Stimulated activated CD8-positive, alpha-beta memory T cell treated with anti-CD3 and anti-CD28 coated beads, Interleukin-12 subunit alpha, Interleukin-12 subunit beta, amount 100 ng/mL, for 4 hours (primary cell): ENCODE data around the gene UNC5B.

Source experiments
- DNase-seq: peaks from one replicate; pipeline ENCODE4 v3.0.0-alpha.2; 2020; ENCODE audit warnings: low read depth

The UNC5B gene

GRCh38 chr10:71301371-71301916 lies 89.1 kb downstream of the UNC5B start:
- no peak for DNase-seq

GRCh38 chr10:71302451-71302850 lies 90.1 kb downstream of the UNC5B start:
- no peak for DNase-seq

- DNase-seq: no peak
Measured at GRCh38 chr10:71302874-71303568, 90.7 kb downstream of the UNC5B start.

GRCh38 chr10:71303569-71303907 lies 91.2 kb downstream of the UNC5B start:
- no peak for DNase-seq

GRCh38 chr10:71304914-71305313 lies 92.5 kb downstream of the UNC5B start:
- no peak for DNase-seq

- DNase-seq: no peak
Measured at GRCh38 chr10:71306979-71307378, 94.6 kb downstream of the UNC5B start.

GRCh38 chr10:71307469-71308085 lies 95.2 kb downstream of the UNC5B start:
- no peak for DNase-seq

- no peak for DNase-seq
Measured at GRCh38 chr10:71308244-71308643, 95.9 kb downstream of the UNC5B start.

- no peak for DNase-seq
Measured at GRCh38 chr10:71308985-71309384, 96.6 kb downstream of the UNC5B start.

GRCh38 chr10:71309919-71310318 lies 97.5 kb downstream of the UNC5B start:
- DNase-seq: no peak

GRCh38 chr10:71312220-71312619 lies 99.8 kb downstream of the UNC5B start:
- no peak for DNase-seq

- no peak for DNase-seq
Measured at GRCh38 chr10:71312811-71313789, 100.7 kb downstream of the UNC5B start.

- DNase-seq: peak; percentile 11
Measured at GRCh38 chr10:71314028-71314693, 101.8 kb downstream of the UNC5B start.

GRCh38 chr10:71314694-71315225 lies 102.4 kb downstream of the UNC5B start:
- DNase-seq: no peak

GRCh38 chr10:71316056-71316785 lies 103.9 kb downstream of the UNC5B start:
- DNase-seq: no peak

- DNase-seq: no peak
Measured at GRCh38 chr10:71316786-71317160, 104.4 kb downstream of the UNC5B start.

- no peak for DNase-seq
Measured at GRCh38 chr10:71317739-71318138, 105.4 kb downstream of the UNC5B start.

GRCh38 chr10:71319042-71319799 lies 106.9 kb downstream of the UNC5B start, which contains the start of gene SLC29A3:
SLC29A3 (plus strand) TSS chr10:71319259; CDS start chr10:71319310, 51 bp downstream.
- DNase-seq: peak; percentile 73

GRCh38 chr10:71319800-71320392 lies 107.5 kb downstream of the UNC5B start:
- no peak for DNase-seq

- DNase-seq: no peak
Measured at GRCh38 chr10:71320592-71320991, 108.2 kb downstream of the UNC5B start.
